Ectodermal cell (in vitro differentiated cells): ENCODE measurements around the gene AEBP1.

Experiments
- H3K27ac ChIP-seq: 2 replicates; pipeline ENCODE4 v1.7.0; 2013; ENCODE audit warnings: mild to moderate bottlenecking, low read depth, low read length; ENCODE audit not compliant: insufficient read depth, poor library complexity, severe bottlenecking
- H3K27me3 ChIP-seq: 2 replicates; pipeline ENCODE4 v1.7.0; 2013; ENCODE audit warnings: mild to moderate bottlenecking, low read length; ENCODE audit not compliant: insufficient read depth, control insufficient read depth, poor library complexity, severe bottlenecking
- H3K36me3 ChIP-seq: one replicate; pipeline ENCODE4 v1.7.0; 2013; ENCODE audit warnings: low read length; ENCODE audit not compliant: control insufficient read depth, insufficient read depth
- H3K4me1 ChIP-seq: one replicate; pipeline ENCODE4 v1.7.0; 2013; ENCODE audit warnings: low read length; ENCODE audit not compliant: control insufficient read depth, insufficient read depth
- H3K4me3 ChIP-seq: 2 replicates; pipeline ENCODE4 v1.7.0; 2013; ENCODE audit warnings: low read depth, low read length, control low read depth; ENCODE audit not compliant: insufficient read depth
- H3K9me3 ChIP-seq: 2 replicates; pipeline ENCODE4 v1.7.0; 2013; ENCODE audit warnings: mild to moderate bottlenecking, low read length, moderate library complexity; ENCODE audit not compliant: control insufficient read depth
- WGBS, 2 experiments: methylation state at CpG; one replicate each; pipeline ENCODE4 v1.1.7; 2013; ENCODE audit warnings: missing lambda C conversion rate in 2 of 2; 5-methylcytosine and 5-hydroxymethylcytosine counted together

Gene AEBP1

GRCh38 chr7:44106311-44107065 is 2.3 kb downstream of the AEBP1 start:
- Histone ChIP-seq H3K27ac (no peak overlapping the region), H3K27me3 (peaks cover 30% of the 10 kb centered on the region), H3K36me3 (no peaks in the 10 kb centered on the region), H3K9me3 (no peaks in the 10 kb centered on the region), H3K4me3 (no peak overlapping the region), H3K4me1 (peaks cover 8% of the 10 kb centered on the region)
- 88 to 89% methylated on average over 10 of the region's 10 CpGs for WGBS, 2 experiments

GRCh38 chr7:44107116-44107960 is 3.2 kb downstream of the AEBP1 start:
- 93% methylated on average over 18 of the region's 18 CpGs for WGBS, 2 experiments
- Histone ChIP-seq H3K27ac (no peak overlapping the region), H3K4me3 (no peak overlapping the region), H3K36me3 (no peaks in the 10 kb centered on the region), H3K27me3 (peaks cover 30% of the 10 kb centered on the region), H3K4me1 (peaks cover 8% of the 10 kb centered on the region), H3K9me3 (no peaks in the 10 kb centered on the region)

- Histone ChIP-seq H3K27ac (no peak overlapping the region), H3K4me1 (peaks cover 8% of the 10 kb centered on the region), H3K27me3 (peaks cover 26% of the 10 kb centered on the region), H3K36me3 (peaks cover 6% of the 10 kb centered on the region), H3K4me3 (no peak overlapping the region), H3K9me3 (no peaks in the 10 kb centered on the region)
- WGBS, 2 experiments: 90 to 91% methylated on average over 21 of the region's 21 CpGs
Observed at GRCh38 chr7:44107961-44108767, 4.0 kb downstream of the AEBP1 start.

GRCh38 chr7:44108768-44109750 is 4.9 kb downstream of the AEBP1 start:
- H3K9me3 ChIP-seq: no peaks in the 10 kb centered on the region
- no peak overlapping the region for H3K27ac ChIP-seq
- peaks cover 8% of the 10 kb centered on the region for H3K4me1 ChIP-seq
- H3K36me3 ChIP-seq: peaks cover 6% of the 10 kb centered on the region
- WGBS, 2 experiments: 90% methylated on average over 21 of the region's 21 CpGs
- peaks cover 18% of the 10 kb centered on the region for H3K27me3 ChIP-seq
- H3K4me3 ChIP-seq: no peak overlapping the region

- H3K36me3 ChIP-seq: peaks cover 6% of the 10 kb centered on the region
- H3K4me1 ChIP-seq: peaks cover 7% of the 10 kb centered on the region
- 96% methylated on average over 18 of the region's 18 CpGs for WGBS, 2 experiments
Observed at GRCh38 chr7:44109991-44110390, 5.8 kb downstream of the AEBP1 start.

GRCh38 chr7:44110719-44111635 is 6.8 kb downstream of the AEBP1 start:
- H3K27ac ChIP-seq: no peak overlapping the region
- no peaks in the 10 kb centered on the region for H3K9me3 ChIP-seq
- no peaks in the 10 kb centered on the region for H3K4me1 ChIP-seq
- peaks cover 8% of the 10 kb centered on the region for H3K36me3 ChIP-seq
- no peak overlapping the region for H3K4me3 ChIP-seq
- no peaks in the 10 kb centered on the region for H3K27me3 ChIP-seq
- WGBS, 2 experiments: 90 to 92% methylated on average over 27 of the region's 27 CpGs

More at GRCh38 chr7:44109991-44110390, 5.8 kb downstream of the AEBP1 start:
- H3K9me3 ChIP-seq: no peaks in the 10 kb centered on the region
- H3K4me3 ChIP-seq: no peak overlapping the region
- no peak overlapping the region for H3K27ac ChIP-seq
- peaks cover 9% of the 10 kb centered on the region for H3K27me3 ChIP-seq

GRCh38 chr7:44111761-44112160 is 7.6 kb downstream of the AEBP1 start:
- 93 to 94% methylated on average over 16 of the region's 16 CpGs for WGBS, 2 experiments
- no peaks in the 10 kb centered on the region for H3K9me3 ChIP-seq
- no peak overlapping the region for H3K27ac ChIP-seq
- peaks cover 10% of the 10 kb centered on the region for H3K36me3 ChIP-seq
- H3K4me3 ChIP-seq: no peak overlapping the region
- H3K27me3 ChIP-seq: no peaks in the 10 kb centered on the region
- H3K4me1 ChIP-seq: no peaks in the 10 kb centered on the region

GRCh38 chr7:44112231-44112996 is 8.3 kb downstream of the AEBP1 start:
- H3K36me3 ChIP-seq: peaks cover 10% of the 10 kb centered on the region
- WGBS, 2 experiments: 89 to 90% methylated on average over 41 of the region's 41 CpGs

More at GRCh38 chr7:44112231-44112996, 8.3 kb downstream of the AEBP1 start:
- no peaks in the 10 kb centered on the region for H3K27me3 ChIP-seq
- H3K4me3 ChIP-seq: no peak overlapping the region
- H3K4me1 ChIP-seq: no peaks in the 10 kb centered on the region
- H3K27ac ChIP-seq: no peak overlapping the region
- H3K9me3 ChIP-seq: no peaks in the 10 kb centered on the region
